ENCODE data around the gene CCDC17.

CCDC17 gene

DNA sequence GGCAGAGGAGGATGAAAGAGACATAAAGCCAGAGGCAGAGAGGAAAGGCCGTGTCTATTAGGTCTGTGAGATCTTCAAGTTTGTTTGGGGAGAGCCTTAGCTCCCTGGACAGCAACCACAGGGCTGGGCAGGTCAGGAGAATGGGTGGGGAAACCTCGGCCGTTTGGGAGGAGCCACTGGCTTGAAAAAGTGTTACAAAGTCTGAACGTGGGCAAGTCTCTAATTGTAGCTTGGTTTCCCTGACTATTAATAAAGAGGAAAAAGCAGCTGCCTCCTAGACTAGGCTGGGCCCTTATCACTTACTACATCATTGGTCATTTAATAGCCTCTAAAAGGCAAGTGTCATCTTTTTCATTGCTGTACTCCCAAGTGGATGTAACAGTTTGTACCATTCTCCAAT lies at the start of gene CCDC17:
Gene CCDC17, minus strand, starts transcription at position 83 of the 400 bp plus-strand sequence. CDS start 145 bp downstream, outside the sequence.
- DNase-seq (ENCODE audit: low read depth): no peak

DNA sequence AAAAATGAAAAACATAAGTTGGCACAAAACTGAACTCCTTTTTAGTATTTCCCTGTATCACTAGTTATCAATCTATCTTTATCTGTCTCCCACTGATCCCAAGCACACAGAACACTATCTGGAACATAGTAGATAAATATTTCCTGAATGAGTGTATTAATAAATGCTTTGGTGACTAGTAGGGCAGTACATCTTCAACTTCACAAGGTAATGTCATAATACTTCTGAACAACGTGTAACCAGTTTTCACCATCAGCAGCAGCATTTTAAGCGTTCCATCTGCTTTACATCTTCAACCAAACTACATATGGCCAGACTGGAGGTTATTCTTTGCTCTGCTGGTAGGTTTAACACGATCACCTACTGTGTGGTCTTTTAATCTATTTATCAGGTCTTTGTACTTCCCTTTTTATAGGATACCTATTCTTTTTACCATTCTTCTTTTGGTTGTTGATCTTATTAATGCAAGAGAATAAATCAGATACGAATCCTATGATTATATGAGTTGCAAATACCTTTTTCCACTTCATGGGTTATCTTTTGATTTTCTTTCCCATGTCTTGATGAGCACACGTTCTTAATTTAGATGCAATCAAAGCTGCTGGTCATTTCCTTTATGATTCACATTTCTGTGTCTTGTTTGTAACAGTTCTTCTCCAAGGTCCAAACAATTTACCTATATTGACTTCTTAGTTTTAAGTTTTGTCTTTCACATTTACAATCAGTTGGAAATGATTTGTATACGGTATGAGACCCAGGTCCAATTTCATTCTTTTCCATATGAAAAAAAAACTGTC lies 46.2 kb upstream of the CCDC17 start:
- DNase-seq (ENCODE audit: low read depth): no peak

DNA sequence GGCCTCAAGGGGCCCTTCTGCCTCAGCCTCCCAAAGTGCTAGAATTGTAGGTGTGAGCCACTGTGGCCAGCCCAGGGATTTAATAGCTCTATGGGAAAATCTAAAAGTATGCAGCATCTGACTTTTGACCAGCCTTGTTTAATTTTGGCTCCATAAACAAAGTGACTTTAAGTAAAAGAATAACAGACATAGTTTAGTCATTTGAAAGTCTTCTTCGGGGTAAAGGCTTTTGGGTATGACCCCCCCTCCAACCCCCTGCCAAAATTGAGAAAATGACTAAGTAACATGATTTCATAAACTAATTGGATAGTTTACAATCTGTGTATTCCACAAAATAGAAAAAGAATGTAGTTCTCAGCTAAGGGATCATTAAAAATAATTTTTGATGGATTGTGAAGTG lies 45.5 kb upstream of the CCDC17 start:
- no peak for DNase-seq (ENCODE audit: low read depth)

- DNase-seq (ENCODE audit: low read depth): no peak
These were observed 44.7 kb upstream of the CCDC17 start for GRCh38 chr1:45668526-45668925.

GRCh38 chr1:45667321-45668111 lies 43.7 kb upstream of the CCDC17 start:
- no peak for DNase-seq (ENCODE audit: low read depth)

DNA sequence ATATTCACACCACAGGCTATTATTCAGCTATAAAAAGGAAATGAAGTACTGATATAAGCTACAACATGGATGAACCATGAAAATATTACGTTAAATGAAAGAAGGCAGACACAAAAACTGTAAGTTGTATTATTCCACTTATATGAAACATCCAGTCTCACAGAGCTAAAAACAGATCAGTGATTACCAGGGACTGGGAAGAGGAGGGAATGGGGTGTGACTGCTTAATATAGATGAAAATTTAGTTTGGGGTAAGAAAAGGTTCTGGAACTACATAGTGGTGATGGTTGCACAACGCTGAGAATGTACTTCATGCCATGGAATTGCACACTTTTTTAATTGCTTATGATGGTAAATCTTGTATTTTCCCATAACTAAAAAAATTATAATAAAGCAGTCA lies 43.0 kb upstream of the CCDC17 start:
- DNase-seq (ENCODE audit: low read depth): no peak

GRCh38 chr1:45660336-45660735 lies 36.5 kb upstream of the CCDC17 start:
- DNase-seq (ENCODE audit: low read depth): no peak

GRCh38 chr1:45659222-45659621 lies 35.4 kb upstream of the CCDC17 start:
- no peak for DNase-seq (ENCODE audit: low read depth)

GRCh38 chr1:45658171-45658570 lies 34.3 kb upstream of the CCDC17 start:
- DNase-seq (ENCODE audit: low read depth): no peak

DNA sequence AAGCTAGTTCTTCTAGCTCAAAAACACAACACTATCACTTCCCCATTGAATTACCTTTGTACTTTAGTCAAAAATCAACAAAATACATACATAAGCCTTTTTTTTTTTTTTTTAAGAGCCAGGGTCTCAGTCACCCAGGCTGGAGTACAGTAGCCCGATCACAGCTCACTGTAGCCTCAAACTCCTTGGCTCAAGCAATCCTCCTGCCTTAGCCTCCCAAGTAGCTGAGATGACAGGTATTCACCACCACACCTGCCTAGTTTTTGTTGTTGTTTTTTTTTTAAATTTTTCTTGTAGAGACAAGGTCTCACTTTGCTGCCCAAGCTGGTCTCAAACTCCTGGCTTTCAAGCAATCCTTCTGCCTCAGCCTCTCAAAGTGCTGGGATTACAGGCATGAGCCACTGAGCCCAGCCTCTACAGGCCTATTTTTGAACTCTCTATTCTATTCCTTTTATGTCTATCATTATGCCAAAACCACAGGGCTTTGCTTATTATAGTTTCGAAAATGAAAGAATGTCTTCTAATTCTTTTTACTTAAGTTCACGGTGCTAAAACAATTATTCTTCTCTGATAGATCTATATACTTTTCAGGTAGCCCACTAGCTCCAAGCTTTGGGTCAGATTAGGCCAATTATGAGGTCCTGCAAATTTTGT lies 32.8 kb upstream of the CCDC17 start:
- DNase-seq (ENCODE audit: low read depth): no peak

DNA sequence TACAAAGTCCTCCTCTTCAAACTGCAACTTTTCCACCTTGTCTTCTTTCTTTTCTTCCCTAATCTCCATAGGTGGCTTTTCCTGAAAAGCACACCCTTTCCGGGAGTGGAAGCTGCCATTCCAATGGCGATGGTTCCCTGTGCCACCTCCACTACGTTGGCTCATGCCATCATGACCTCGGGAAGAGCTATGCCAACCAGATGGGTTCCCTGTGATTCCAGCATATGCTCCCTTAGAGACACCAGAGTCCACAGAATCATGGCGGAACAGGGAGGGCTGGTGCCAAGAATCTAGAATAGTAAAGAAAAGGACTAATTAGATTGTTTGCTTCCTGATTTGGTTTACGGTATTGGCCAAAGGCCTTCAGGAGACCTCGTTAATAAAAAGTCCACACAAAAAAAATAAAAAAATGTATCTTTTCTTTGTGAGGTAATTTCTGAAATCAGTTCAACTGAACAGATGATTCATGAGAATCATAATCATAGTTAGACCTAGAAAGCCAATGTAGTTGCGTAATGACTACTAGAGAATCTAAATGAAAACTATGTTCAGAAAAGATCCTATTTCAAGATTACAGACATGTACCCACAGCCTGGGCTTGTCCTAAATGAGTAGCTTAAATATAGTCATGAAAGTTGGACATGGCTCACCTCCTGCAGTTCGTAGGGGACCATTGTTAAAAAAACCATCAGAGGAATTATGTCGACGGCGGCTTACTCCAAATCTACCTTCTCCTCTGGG lies 30.9 kb upstream of the CCDC17 start:
- DNase-seq (ENCODE audit: low read depth): no peak

DNA sequence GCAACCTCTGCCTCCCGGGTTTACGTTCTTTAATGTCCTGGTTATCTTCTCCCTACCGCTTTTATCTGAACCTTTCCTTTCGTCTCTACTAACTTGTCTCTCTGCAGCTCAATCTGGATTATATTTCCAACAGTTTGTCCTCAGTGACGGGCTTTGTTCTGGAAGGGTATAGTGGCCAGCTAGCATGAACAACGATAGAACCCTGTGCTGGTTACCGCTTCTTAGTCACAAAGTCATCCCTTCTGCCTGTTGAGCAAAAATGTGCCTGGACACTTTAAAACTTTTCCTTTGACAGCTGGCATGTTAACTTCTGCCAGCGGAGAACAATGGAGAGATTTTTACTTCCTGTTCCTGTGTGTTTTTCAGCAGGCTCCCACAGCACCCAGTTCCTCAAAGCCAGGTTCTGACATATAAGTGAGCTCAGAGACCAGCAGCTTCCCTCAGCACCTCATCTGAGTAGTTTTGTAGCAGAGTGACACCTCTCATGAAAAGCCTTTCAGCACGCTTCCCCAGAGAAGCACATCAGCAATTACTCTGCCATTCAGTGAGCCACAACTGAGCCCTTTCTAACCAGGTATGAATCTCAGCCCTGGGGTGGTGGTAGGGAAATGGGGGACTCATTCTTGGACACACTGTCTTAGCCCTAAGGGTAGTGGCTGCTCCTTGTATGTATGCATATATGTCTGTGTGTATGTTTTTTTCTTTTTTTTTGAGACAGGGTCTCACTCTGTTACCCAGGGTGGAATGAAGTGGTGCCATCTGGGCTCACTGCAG lies 23.6 kb upstream of the CCDC17 start:
- no peak for DNase-seq (ENCODE audit: low read depth)

- no peak for DNase-seq (ENCODE audit: low read depth)
These were observed 20.8 kb upstream of the CCDC17 start for GRCh38 chr1:45644661-45645060.

GRCh38 chr1:45643978-45644377 lies 20.1 kb upstream of the CCDC17 start:
- no peak for DNase-seq (ENCODE audit: low read depth)

- DNase-seq (ENCODE audit: low read depth): no peak
These were observed 19.5 kb upstream of the CCDC17 start for GRCh38 chr1:45643321-45643720.

DNA sequence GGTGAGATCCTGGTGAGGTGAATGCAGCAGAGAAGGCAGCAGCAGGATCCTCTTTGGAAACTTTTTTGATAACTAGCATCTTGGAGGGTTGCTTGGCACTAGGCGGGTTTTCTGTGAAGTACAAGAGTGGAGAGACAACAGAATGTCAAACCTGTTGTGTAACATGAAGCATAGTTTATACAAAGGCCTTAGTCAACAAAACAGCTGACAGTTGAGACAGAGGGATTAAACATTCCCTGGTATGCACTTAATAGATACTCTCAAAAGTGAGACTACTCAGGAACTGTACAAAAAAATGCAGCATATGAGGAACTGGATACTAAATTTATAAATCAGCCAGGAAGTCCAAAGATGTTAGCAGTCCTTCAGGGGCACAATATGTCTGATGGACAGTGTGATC lies 16.4 kb upstream of the CCDC17 start:
- DNase-seq (ENCODE audit: low read depth): no peak

DNA sequence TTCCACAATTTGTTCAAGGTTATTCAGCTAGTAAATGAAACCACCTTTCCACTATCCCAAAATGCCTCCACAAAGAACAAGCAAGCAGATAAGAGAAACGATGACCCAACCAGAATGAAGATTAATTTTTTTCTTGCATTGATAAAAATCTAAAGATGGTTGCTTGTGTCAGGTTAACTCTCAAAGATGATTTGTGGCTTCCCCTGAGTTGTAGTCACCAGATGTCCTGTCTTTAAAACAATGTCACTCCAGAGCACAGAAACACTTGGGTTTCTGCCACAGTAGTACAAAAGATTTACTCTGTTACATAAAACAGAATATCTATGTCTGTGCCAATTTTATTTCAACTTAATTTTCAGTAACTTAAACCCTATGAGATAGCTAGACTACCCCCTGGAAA lies 11.4 kb upstream of the CCDC17 start:
- DNase-seq (ENCODE audit: low read depth): no peak

DNA sequence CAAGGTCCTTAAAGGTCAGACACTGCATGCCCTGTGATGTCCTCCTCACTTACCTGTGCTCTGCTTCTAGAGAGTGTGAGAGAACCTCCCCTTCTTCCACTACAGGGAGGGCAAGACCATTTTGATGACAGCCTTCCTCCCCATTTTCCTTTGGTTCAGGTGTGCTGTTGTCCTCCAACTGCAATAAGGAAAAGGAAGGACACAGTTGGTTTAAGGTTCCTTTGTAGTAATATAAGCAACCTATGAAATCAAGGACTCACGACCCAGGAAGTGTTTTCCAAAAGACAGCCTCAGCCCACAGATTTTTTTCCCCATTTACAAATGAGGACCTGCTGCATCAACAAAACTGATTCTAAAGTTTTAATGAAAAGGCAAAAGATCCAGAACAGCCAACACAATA lies 6.6 kb upstream of the CCDC17 start:
- DNase-seq (ENCODE audit: low read depth): no peak

- no peak for DNase-seq (ENCODE audit: low read depth)
These were observed 5.2 kb upstream of the CCDC17 start for GRCh38 chr1:45629035-45629434.

- no peak for DNase-seq (ENCODE audit: low read depth)
These were observed 1.1 kb downstream of the CCDC17 start for GRCh38 chr1:45622524-45623394.

All from non-pigmented ciliary epithelial cell (primary cell).